Mesenchymal stem cell (in vitro differentiated cells and primary cell): ENCODE data around the gene TSPEAR.

Source experiments
- DNase-seq: peaks from one replicate; pipeline ENCODE4 v3.0.0-alpha.2; 2013
- H2AFZ ChIP-seq: one replicate; pipeline ENCODE4 v1.6.1; 2013; ENCODE audit warnings: low read depth, mild to moderate bottlenecking, control low read depth, inconsistent platforms, low read length, moderate library complexity
- H2AK5ac ChIP-seq: 2 replicates; pipeline ENCODE4 v1.6.1; 2013; ENCODE audit warnings: low read length, moderate library complexity, mild to moderate bottlenecking, inconsistent platforms; ENCODE audit not compliant: severe bottlenecking
- H2BK120ac ChIP-seq: one replicate; pipeline ENCODE4 v1.6.1; 2013; ENCODE audit warnings: low read depth, mild to moderate bottlenecking, inconsistent platforms, low read length, moderate library complexity
- H2BK12ac ChIP-seq, 2 experiments: one replicate each; pipeline ENCODE4 v1.6.1; 2013; ENCODE audit warnings: inconsistent platforms in 2 of 2, low read length in 2 of 2, mild to moderate bottlenecking in 2 of 2, moderate library complexity in 2 of 2, control low read depth in 1 of 2
- H2BK15ac ChIP-seq: one replicate; pipeline ENCODE4 v1.6.1; 2013; ENCODE audit warnings: mild to moderate bottlenecking, low read depth, inconsistent platforms; ENCODE audit not compliant: poor library complexity, severe bottlenecking
- H2BK5ac ChIP-seq: 2 replicates; pipeline ENCODE4 v1.6.1; 2013; ENCODE audit warnings: low read depth, mild to moderate bottlenecking, low read length, control low read depth, inconsistent platforms; ENCODE audit not compliant: poor library complexity, severe bottlenecking
- H3K14ac ChIP-seq, 2 experiments: one replicate each; pipeline ENCODE4 v1.6.1; 2013; ENCODE audit warnings: inconsistent platforms in 2 of 2, low read length in 2 of 2, control low read depth in 1 of 2, mild to moderate bottlenecking in 1 of 2, moderate library complexity in 1 of 2
- H3K18ac ChIP-seq, 2 experiments: one replicate each; pipeline ENCODE4 v1.6.1; 2013; ENCODE audit warnings: inconsistent platforms in 2 of 2, low read length in 2 of 2, control low read depth in 1 of 2, low read depth in 1 of 2, mild to moderate bottlenecking in 1 of 2
- H3K23ac ChIP-seq, 2 experiments: one replicate each; pipeline ENCODE4 v1.6.1; 2013; ENCODE audit warnings: inconsistent platforms in 2 of 2, low read length in 2 of 2, mild to moderate bottlenecking in 2 of 2, moderate library complexity in 2 of 2, control low read depth in 1 of 2
- H3K27ac ChIP-seq: 2 replicates; pipeline ENCODE4 v1.5.1; 2013; ENCODE audit warnings: mild to moderate bottlenecking, moderate library complexity, low read length, control low read depth, inconsistent platforms; ENCODE audit not compliant: poor library complexity, severe bottlenecking
- H3K27me3 ChIP-seq, 2 experiments: 2 replicates each; pipeline versions ENCODE4 v1.6.1 to v1.7.0; 2013; ENCODE audit warnings: low read length in 2 of 2, mild to moderate bottlenecking in 2 of 2, moderate library complexity in 2 of 2, control low read depth in 1 of 2, inconsistent platforms in 1 of 2; ENCODE audit not compliant: control insufficient read depth in 1 of 2, insufficient read depth in 1 of 2
- H3K36me3 ChIP-seq, 2 experiments: 2 replicates each; pipeline versions ENCODE4 v1.6.1 to v1.7.0; 2013; ENCODE audit warnings: low read length in 2 of 2, control low read depth in 1 of 2, inconsistent platforms in 1 of 2, low read depth in 1 of 2, mild to moderate bottlenecking in 1 of 2; ENCODE audit not compliant: insufficient read depth in 2 of 2, control insufficient read depth in 1 of 2
- H3K4ac ChIP-seq, 2 experiments: one replicate each; pipeline ENCODE4 v1.6.1; 2013; ENCODE audit warnings: inconsistent platforms in 2 of 2, low read length in 2 of 2, mild to moderate bottlenecking in 2 of 2, moderate library complexity in 2 of 2, control low read depth in 1 of 2, low read depth in 1 of 2
- H3K4me1 ChIP-seq: 2 replicates; pipeline ENCODE4 v1.6.1; 2013; ENCODE audit warnings: low read depth, low read length, control low read depth; ENCODE audit not compliant: control insufficient read depth, insufficient read depth
- H3K4me2 ChIP-seq: 2 replicates; pipeline ENCODE4 v1.6.1; 2013; ENCODE audit warnings: low read length, mild to moderate bottlenecking, inconsistent platforms; ENCODE audit not compliant: poor library complexity, severe bottlenecking
- H3K4me3 ChIP-seq, 2 experiments: 2 replicates each; pipeline versions ENCODE4 v1.5.1 to v1.7.0; 2013; ENCODE audit warnings: low read length in 2 of 2, mild to moderate bottlenecking in 2 of 2, control low read depth in 1 of 2, low read depth in 1 of 2; ENCODE audit not compliant: insufficient read depth in 1 of 2
- H3K79me1 ChIP-seq: replicated peaks from 2 replicates; pipeline ENCODE4 v1.6.1; 2013; ENCODE audit warnings: mild to moderate bottlenecking, control low read depth, low read length, inconsistent platforms; ENCODE audit not compliant: poor library complexity, severe bottlenecking
- H3K9ac ChIP-seq: 2 replicates; pipeline ENCODE4 v1.7.0; 2013; ENCODE audit warnings: mild to moderate bottlenecking, low read length, moderate library complexity
- H3K9me3 ChIP-seq: 2 replicates; pipeline ENCODE4 v1.7.0; 2013; ENCODE audit warnings: mild to moderate bottlenecking, low read length; ENCODE audit not compliant: control insufficient read depth
- H4K8ac ChIP-seq: one replicate; pipeline ENCODE4 v1.6.1; 2013; ENCODE audit warnings: inconsistent platforms, mild to moderate bottlenecking, low read length, moderate library complexity
- H4K91ac ChIP-seq: one replicate; pipeline ENCODE4 v1.6.1; 2013; ENCODE audit warnings: mild to moderate bottlenecking, low read length, inconsistent platforms
- WGBS: methylation state at CpG from one replicate; pipeline ENCODE4 v1.1.7; 2013; ENCODE audit warnings: mixed read lengths; 5-methylcytosine and 5-hydroxymethylcytosine counted together

Gene TSPEAR

GRCh38 chr21:44492567-44493385, 218.6 kb downstream of the TSPEAR start:
- Histone ChIP-seq H3K9me3 (peaks cover 23% of the 10 kb centered on the region), H3K4me1 (no peaks in the 10 kb centered on the region), H3K4me2 (no peak overlapping the region), H2BK5ac (no peak overlapping the region), H3K23ac (no peak overlapping the region), H3K4me3 (peak overlapping the region in 1 of 2 experiments; percentile 29), H3K36me3 (no peaks in the 10 kb centered on the region), H3K14ac (no peak overlapping the region), H2AFZ (no peak overlapping the region), H4K8ac (no peak overlapping the region), H2AK5ac (no peak overlapping the region), H3K27me3 (peaks cover 19 to 31% of the 10 kb centered on the region in 2 experiments), H2BK12ac (no peak overlapping the region), H3K79me1 (no peaks in the 10 kb centered on the region), H3K18ac (no peak overlapping the region), H4K91ac (no peak overlapping the region), H3K4ac (no peak overlapping the region), H3K9ac (no peak overlapping the region), H2BK120ac (no peak overlapping the region), H2BK15ac (no peak overlapping the region), H3K27ac (no peak overlapping the region)
- WGBS, result 89% methylated on average over 9 of the region's 9 CpGs
- DNase-seq, result no peak

DNA sequence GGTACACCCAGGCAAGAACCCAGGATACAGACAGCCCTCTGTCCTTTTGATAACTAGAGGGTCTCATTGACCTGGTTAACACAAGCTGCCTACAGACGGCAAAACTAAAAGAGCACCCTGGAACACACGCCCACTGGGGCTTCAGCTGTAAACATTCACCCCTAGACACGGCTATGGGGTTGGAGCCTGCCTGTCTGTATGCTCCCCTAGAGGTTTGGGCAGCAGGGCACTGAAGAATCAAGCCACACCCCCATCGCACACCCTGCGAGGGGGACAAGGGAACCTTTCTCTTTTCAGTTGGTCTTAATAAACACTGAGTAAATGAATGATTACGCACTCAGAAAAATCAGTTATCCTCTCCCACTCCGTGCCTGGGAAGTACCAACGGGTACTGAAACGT, 220.6 kb downstream of the TSPEAR start:
- no peak overlapping the region for H3K4me3 ChIP-seq
- 91% methylated on average over 9 of the region's 9 CpGs for WGBS

GRCh38 chr21:44490405-44490804, 221.0 kb downstream of the TSPEAR start:
- Histone ChIP-seq H3K27me3 (peaks cover 11 to 12% of the 10 kb centered on the region in 2 experiments), H4K91ac (no peak overlapping the region), H2BK120ac (no peak overlapping the region), H3K4ac (no peak overlapping the region), H3K36me3 (no peaks in the 10 kb centered on the region), H2BK5ac (no peak overlapping the region), H3K9ac (no peak overlapping the region), H2AFZ (no peak overlapping the region), H3K4me3 (no peak overlapping the region), H3K4me1 (no peaks in the 10 kb centered on the region), H3K14ac (no peak overlapping the region), H3K4me2 (no peak overlapping the region), H2BK12ac (no peak overlapping the region), H4K8ac (no peak overlapping the region), H3K23ac (no peak overlapping the region), H3K79me1 (no peaks in the 10 kb centered on the region), H3K9me3 (peaks cover 23% of the 10 kb centered on the region), H2AK5ac (no peak overlapping the region), H2BK15ac (no peak overlapping the region), H3K18ac (no peak overlapping the region), H3K27ac (no peak overlapping the region)
- DNase-seq, result no peak
- 92% methylated on average over 19 of the region's 19 CpGs for WGBS

More for the DNA sequence above, 220.6 kb downstream of the TSPEAR start:
- H2BK120ac ChIP-seq, result no peak overlapping the region
- H4K91ac ChIP-seq, result no peak overlapping the region
- no peak overlapping the region for H2AK5ac ChIP-seq
- peaks cover 23% of the 10 kb centered on the region for H3K9me3 ChIP-seq
- H3K4me2 ChIP-seq, result no peak overlapping the region
- H3K79me1 ChIP-seq, result no peaks in the 10 kb centered on the region
- H2BK12ac ChIP-seq, result no peak overlapping the region
- H4K8ac ChIP-seq, result no peak overlapping the region
- no peak overlapping the region for H3K27ac ChIP-seq
- no peak overlapping the region for H3K14ac ChIP-seq
- no peak for DNase-seq
- H3K23ac ChIP-seq, result no peak overlapping the region
- no peaks in the 10 kb centered on the region for H3K36me3 ChIP-seq
- no peak overlapping the region for H3K9ac ChIP-seq
- no peaks in the 10 kb centered on the region for H3K4me1 ChIP-seq
- peaks cover 13 to 15% of the 10 kb centered on the region in 2 experiments for H3K27me3 ChIP-seq
- H2AFZ ChIP-seq, result no peak overlapping the region
- H2BK5ac ChIP-seq, result no peak overlapping the region
- no peak overlapping the region for H3K4ac ChIP-seq
- H2BK15ac ChIP-seq, result no peak overlapping the region
- no peak overlapping the region for H3K18ac ChIP-seq

DNA sequence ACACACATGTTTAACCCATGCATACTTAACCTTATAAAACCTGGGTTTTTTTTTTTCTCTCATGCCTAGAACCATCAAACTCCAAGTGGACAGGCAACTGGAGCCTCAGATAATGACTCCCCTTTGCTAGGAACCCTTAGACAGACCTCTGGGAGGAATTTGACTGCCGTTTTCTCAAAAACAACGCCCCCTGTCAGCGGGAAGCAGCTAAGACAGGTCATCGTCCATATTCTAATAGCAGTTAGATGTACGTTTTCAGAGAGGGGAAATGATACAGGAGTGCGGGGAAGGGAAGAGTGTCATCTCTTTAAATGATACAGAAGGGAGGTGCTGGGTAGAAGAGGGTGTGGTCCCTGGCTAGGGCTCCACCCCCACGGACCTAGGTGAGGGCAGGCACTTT, 221.4 kb downstream of the TSPEAR start:
- no peak overlapping the region for H2BK15ac ChIP-seq
- H3K79me1 ChIP-seq, result no peaks in the 10 kb centered on the region
- no peak overlapping the region for H2AFZ ChIP-seq
- no peak overlapping the region for H3K27ac ChIP-seq
- 75% methylated on average over 6 of the region's 7 CpGs for WGBS
- no peak overlapping the region for H3K4me2 ChIP-seq
- H3K36me3 ChIP-seq, result no peaks in the 10 kb centered on the region
- no peak for DNase-seq
- H2AK5ac ChIP-seq, result no peak overlapping the region
- H4K8ac ChIP-seq, result no peak overlapping the region
- H3K18ac ChIP-seq, result no peak overlapping the region
- peaks cover 8 to 12% of the 10 kb centered on the region in 2 experiments for H3K27me3 ChIP-seq
- H3K14ac ChIP-seq, result no peak overlapping the region
- H3K23ac ChIP-seq, result no peak overlapping the region
- no peak overlapping the region for H3K4me3 ChIP-seq
- no peak overlapping the region for H3K4ac ChIP-seq
- H3K9me3 ChIP-seq, result peaks cover 23% of the 10 kb centered on the region
- H2BK12ac ChIP-seq, result no peak overlapping the region
- H4K91ac ChIP-seq, result no peak overlapping the region
- H3K9ac ChIP-seq, result no peak overlapping the region
- H2BK120ac ChIP-seq, result no peak overlapping the region
- no peaks in the 10 kb centered on the region for H3K4me1 ChIP-seq
- no peak overlapping the region for H2BK5ac ChIP-seq
